OCI-LY3 (cell line): ENCODE data around the gene TAS1R2.

Experiments used
- EZH2phosphoT487 ChIP-seq: fragments of 200-600 bp; shearing (Covaris generic); IDR thresholded peaks from 2 replicates; pipeline ENCODE4 v1.6.1; 2018; ENCODE audit warnings: antibody characterized with exemption, mixed run types, low read depth
- TF ChIP-seq, protein P1 (sequence below): fragments of 200-600, 300-600 bp; sonication (generic); IDR thresholded peaks from 2 replicates; pipeline ENCODE4 v1.5.1; 2014; ENCODE audit warnings: antibody characterized with exemption, low read length, low read depth

DNA sequence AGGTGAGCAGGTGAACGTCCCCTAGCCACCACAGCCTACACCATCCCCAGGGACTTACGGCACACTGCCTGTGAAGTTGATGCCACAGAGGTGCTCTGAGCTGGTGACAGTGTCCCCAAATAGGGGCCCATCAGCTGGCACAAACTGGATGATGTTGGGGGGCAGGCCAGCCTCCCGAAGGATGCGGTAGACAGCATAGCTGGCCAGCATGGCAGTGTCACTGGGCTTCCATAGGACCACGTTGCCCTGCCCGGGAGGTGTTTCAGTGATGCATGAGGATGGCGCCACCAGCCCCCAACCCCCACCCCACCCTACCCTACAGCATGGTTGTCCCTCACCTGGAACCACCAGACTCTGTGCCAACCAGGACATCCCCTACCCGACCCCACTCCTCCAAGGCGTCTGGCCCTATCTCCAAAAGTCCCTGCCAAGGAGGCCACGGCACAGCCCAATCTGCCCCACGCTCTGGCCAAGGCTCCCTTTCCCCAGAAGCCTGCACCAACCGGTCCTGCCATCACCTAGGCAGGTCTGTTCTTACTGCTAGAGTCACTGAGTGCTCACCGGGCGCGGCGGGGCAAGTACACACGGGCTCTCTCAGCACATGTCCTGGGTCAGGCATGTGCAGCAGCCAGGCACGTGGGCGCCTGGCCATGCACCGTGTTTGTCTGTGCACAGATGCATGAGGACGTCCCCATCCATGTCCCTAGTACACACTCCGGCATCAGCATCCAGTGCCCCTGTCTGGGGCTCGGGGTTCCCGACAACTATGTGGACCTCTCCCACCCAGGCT lies 22.4 kb upstream of the TAS1R2 start:
- TF ChIP-seq, protein P1, sequence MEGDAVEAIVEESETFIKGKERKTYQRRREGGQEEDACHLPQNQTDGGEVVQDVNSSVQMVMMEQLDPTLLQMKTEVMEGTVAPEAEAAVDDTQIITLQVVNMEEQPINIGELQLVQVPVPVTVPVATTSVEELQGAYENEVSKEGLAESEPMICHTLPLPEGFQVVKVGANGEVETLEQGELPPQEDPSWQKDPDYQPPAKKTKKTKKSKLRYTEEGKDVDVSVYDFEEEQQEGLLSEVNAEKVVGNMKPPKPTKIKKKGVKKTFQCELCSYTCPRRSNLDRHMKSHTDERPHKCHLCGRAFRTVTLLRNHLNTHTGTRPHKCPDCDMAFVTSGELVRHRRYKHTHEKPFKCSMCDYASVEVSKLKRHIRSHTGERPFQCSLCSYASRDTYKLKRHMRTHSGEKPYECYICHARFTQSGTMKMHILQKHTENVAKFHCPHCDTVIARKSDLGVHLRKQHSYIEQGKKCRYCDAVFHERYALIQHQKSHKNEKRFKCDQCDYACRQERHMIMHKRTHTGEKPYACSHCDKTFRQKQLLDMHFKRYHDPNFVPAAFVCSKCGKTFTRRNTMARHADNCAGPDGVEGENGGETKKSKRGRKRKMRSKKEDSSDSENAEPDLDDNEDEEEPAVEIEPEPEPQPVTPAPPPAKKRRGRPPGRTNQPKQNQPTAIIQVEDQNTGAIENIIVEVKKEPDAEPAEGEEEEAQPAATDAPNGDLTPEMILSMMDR, result no peak
- no peak for TF ChIP-seq EZH2phosphoT487
